HepG2 (cell line): ENCODE measurements around the gene HIF3A. TPM values are rescaled to one million over a fixed set of nuclear protein-coding genes. Genes with fewer than 3 reads are reported as not detected.

Experiments
- CBFB ChIP-seq: sonication (generic); formaldehyde crosslinking; IDR thresholded peaks from 2 replicates; pipeline ENCODE4 v1.4.0; 2020; ENCODE audit warnings: missing genetic modification reagents
- CCAR2 ChIP-seq: fragments of 200-400 bp; formaldehyde crosslinking; optimal IDR thresholded peaks from 2 replicates; pipeline ENCODE3; 2018; ENCODE audit warnings: low read depth, mild to moderate bottlenecking, low read length, moderate library complexity
- DMAP1 ChIP-seq: IDR thresholded peaks from 2 replicates; pipeline ENCODE4 v1.6.1; 2016
- EEA1 ChIP-seq: sonication (generic); formaldehyde crosslinking; IDR thresholded peaks from 2 replicates; pipeline ENCODE4 v1.5.1; 2020; ENCODE audit warnings: mild to moderate bottlenecking, missing genetic modification reagents, borderline replicate concordance
- FOXA1 ChIP-seq, 2 experiments: fragments of 450-650 bp in 1 of 2; sonication (generic) in 1 of 2; formaldehyde crosslinking in 1 of 2; IDR thresholded peaks; 2 replicates each; pipeline versions ENCODE4 v1.4.0 to v1.6.1; 2016 to 2020; ENCODE audit warnings: missing genetic modification reagents in 1 of 2
- FOXJ3 ChIP-seq: sonication (generic); formaldehyde crosslinking; IDR thresholded peaks from 2 replicates; pipeline ENCODE4 v1.4.0; 2020; ENCODE audit warnings: missing genetic modification reagents, mild to moderate bottlenecking, borderline replicate concordance
- HOMEZ ChIP-seq: IDR thresholded peaks from 2 replicates; pipeline ENCODE4 v1.6.1; 2016; ENCODE audit warnings: low read depth
- IRX3 ChIP-seq: sonication (generic); formaldehyde crosslinking; IDR thresholded peaks from 2 replicates; pipeline ENCODE4 v1.8.1; 2023; ENCODE audit warnings: mild to moderate bottlenecking, low read depth, missing genetic modification reagents, borderline replicate concordance
- NR2F6 ChIP-seq, 2 experiments: IDR thresholded peaks; 2 replicates each; pipeline ENCODE4 v1.6.1; 2016; ENCODE audit warnings: antibody characterized with exemption in 1 of 2, mild to moderate bottlenecking in 1 of 2
- PPARG ChIP-seq: conservative IDR thresholded peaks from 2 replicates; pipeline ENCODE4 v1.6.1; 2016; ENCODE audit warnings: missing biosample characterization, missing genetic modification reagents
- SOX13 ChIP-seq, 3 experiments: fragments of 450-650 bp in 1 of 3; sonication (generic) in 1 of 3; formaldehyde crosslinking in 1 of 3; IDR thresholded peaks in 2 of 3; conservative IDR thresholded peaks in 1 of 3; 2 replicates each; pipeline versions ENCODE4 v1.5.0 to v1.6.1; 2016 to 2020; ENCODE audit warnings: antibody characterized with exemption in 1 of 3, mild to moderate bottlenecking in 1 of 3, missing compliant biosample characterization in 1 of 3, missing genetic modification reagents in 1 of 3, moderate library complexity in 1 of 3
- THRA ChIP-seq: sonication (generic); formaldehyde crosslinking; IDR thresholded peaks from 2 replicates; pipeline ENCODE4 v1.4.0; 2020; ENCODE audit warnings: missing genetic modification reagents, borderline replicate concordance
- ZBTB14 ChIP-seq: sonication (generic); formaldehyde crosslinking; IDR thresholded peaks from 2 replicates; pipeline ENCODE4 v1.4.0; 2020; ENCODE audit warnings: missing genetic modification reagents
- ZBTB34 ChIP-seq: sonication (generic); formaldehyde crosslinking; IDR thresholded peaks from 2 replicates; pipeline ENCODE4 v1.8.0; 2022; ENCODE audit warnings: mild to moderate bottlenecking, missing genetic modification reagents
- ZFP36L2 ChIP-seq: sonication (generic); formaldehyde crosslinking; IDR thresholded peaks from 2 replicates; pipeline ENCODE4 v1.4.0; 2020; ENCODE audit warnings: missing genetic modification reagents
- ZNF121 ChIP-seq: sonication (generic); formaldehyde crosslinking; IDR thresholded peaks from 2 replicates; pipeline ENCODE4 v1.5.0; 2020; ENCODE audit warnings: mild to moderate bottlenecking, missing genetic modification reagents
- ZNF335 ChIP-seq: sonication (generic); formaldehyde crosslinking; IDR thresholded peaks from 2 replicates; pipeline ENCODE4 v1.4.0; 2020; ENCODE audit warnings: missing genetic modification reagents
- ZNF44 ChIP-seq: sonication (generic); formaldehyde crosslinking; IDR thresholded peaks from 2 replicates; pipeline ENCODE4 v1.5.1; 2020; ENCODE audit warnings: mild to moderate bottlenecking, missing genetic modification reagents
- ZNF576 ChIP-seq: sonication (generic); formaldehyde crosslinking; IDR thresholded peaks from 2 replicates; pipeline ENCODE4 v1.4.0; 2020; ENCODE audit warnings: mild to moderate bottlenecking, missing genetic modification reagents
- ZNF644 ChIP-seq: IDR thresholded peaks from 2 replicates; pipeline ENCODE4 v1.6.1; 2016; ENCODE audit warnings: low read depth
- ZNF737 ChIP-seq: sonication (generic); formaldehyde crosslinking; IDR thresholded peaks from 2 replicates; pipeline ENCODE4 v1.5.0; 2020; ENCODE audit warnings: missing genetic modification reagents, mild to moderate bottlenecking, borderline replicate concordance
- polyA plus RNA-seq, 8 experiments: library from polyadenylated mRNA; depleted of rRNA in 3 of 8; stranded (reverse) in 7 of 8; unstranded in 1 of 8; fragments of >200 nt; fragmentation: Illumina TruSeq in 4 of 8; extraction: Trizol in 4 of 8; gene quantifications; 2 replicates each; pipeline versions ENCODE4 v1.2.1 to v1.2.3, GENCODE V29; 2011 to 2016; ENCODE audit warnings: low read depth in 4 of 8, missing spikeins in 1 of 8, mixed read lengths in 1 of 8; ENCODE audit not compliant: insufficient read depth in 1 of 8
- total RNA-seq, 5 experiments: library from RNA; depleted of rRNA; stranded (reverse); fragments of >200 nt; fragmentation: Illumina TruSeq; extraction: Trizol; gene quantifications; 2 replicates each; pipeline ENCODE4 v1.2.3, GENCODE V29; 2016; ENCODE audit warnings: low read depth in 1 of 5

HIF3A gene
- total and polyA plus RNA-seq, 2 of the 13 experiments (the other 11 are each of a cell fraction or from before 2014, with no cell fraction given): 0.09 to 0.22 TPM

GRCh38 chr19:46355234-46356148, 58.6 kb downstream of the HIF3A start (continued):
- no peak for TF ChIP-seq EEA1 (CRISPR knock-in tag)
- TF ChIP-seq FOXJ3 (CRISPR knock-in tag): no peak
- TF ChIP-seq ZNF335 (CRISPR knock-in tag): 0 out of 2 replicates have a peak, but pooled peaks have one; percentile 27
- TF ChIP-seq SOX13 (IDR thresholded peaks at IDR 0.05): no peak
- TF ChIP-seq SOX13 (CRISPR knock-in tag; conservative IDR thresholded peaks at IDR 0.05 in 1 of 2, IDR thresholded peaks at IDR 0.05 in 1 of 2): peak in 1 of 2 experiments; percentile 25; a peak in 1 of 4 replicates
- TF ChIP-seq IRX3 (CRISPR knock-in tag): no peak
- peak; percentile 84; the same call in 1 of the 2 replicates for TF ChIP-seq ZNF44
- TF ChIP-seq PPARG: peak; percentile 83
- TF ChIP-seq DMAP1 (CRISPR knock-in tag): peak; percentile 44; the same call in 1 of the 2 replicates
- no peak for TF ChIP-seq ZNF737 (CRISPR knock-in tag)
- TF ChIP-seq CBFB (CRISPR knock-in tag): no peak
- peak; percentile 72; the same call in 1 of the 2 replicates for TF ChIP-seq HOMEZ
- TF ChIP-seq ZNF121 (CRISPR knock-in tag): no peak
- no peak for TF ChIP-seq ZFP36L2 (CRISPR knock-in tag)
- no peak for TF ChIP-seq ZBTB34
- TF ChIP-seq NR2F6 (IDR thresholded peaks at IDR 0.05): peak; percentile 28; the same call in 1 of the 2 replicates
- peak; percentile 78 for TF ChIP-seq NR2F6 (CRISPR knock-in tag; IDR thresholded peaks at IDR 0.05)
- TF ChIP-seq CCAR2: no peak
- 0 out of 2 replicates have a peak, but pooled peaks have one; percentile 17 for TF ChIP-seq THRA (CRISPR knock-in tag)
- TF ChIP-seq ZNF576 (CRISPR knock-in tag): no peak
- peak; percentile 84 for TF ChIP-seq ZNF644
- no peak for TF ChIP-seq FOXA1 (IDR thresholded peaks at IDR 0.05)
- TF ChIP-seq FOXA1 (CRISPR knock-in tag; IDR thresholded peaks at IDR 0.05): no peak
- no peak for TF ChIP-seq ZBTB14 (CRISPR knock-in tag)
